ENCODE data around the gene EIF5AL1.

DNA sequence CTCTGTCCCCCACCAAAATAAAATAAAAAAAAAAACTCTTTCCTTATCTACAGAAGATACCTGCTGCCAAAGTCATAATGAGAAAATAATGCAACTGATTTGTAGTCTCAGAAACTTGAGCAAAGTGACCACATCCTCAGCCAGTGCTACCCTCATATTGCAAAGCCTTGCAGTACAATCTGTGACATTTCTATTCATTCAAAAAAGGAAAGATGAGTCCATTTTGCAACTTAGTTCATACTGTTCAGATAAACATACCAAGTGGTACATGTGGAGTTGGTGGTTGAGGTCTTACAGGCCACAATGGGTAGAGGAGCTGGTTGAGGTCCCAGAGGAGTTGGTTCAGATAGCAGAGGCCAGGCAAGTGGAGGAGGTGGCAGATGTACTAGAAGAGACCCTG lies 6.5 kb upstream of the EIF5AL1 start:
- TF ChIP-seq YY1 (IDR thresholded peaks at IDR 0.05; ENCODE audit: insufficient read depth, insufficient read length) (no peak), ZNF274 (IDR thresholded peaks at IDR 0.05; ENCODE audit: low read depth, low read length) (no peak), SUZ12 (IDR thresholded peaks at IDR 0.05; ENCODE audit: extremely low read depth, insufficient read depth, insufficient read length) (no peak)

Data from NT2/D1 (cell line).